Neural crest cell (in vitro differentiated cells): ENCODE results near the gene CCNF. TPM values are rescaled to one million over a fixed set of nuclear protein-coding genes. Genes with fewer than 3 reads are reported as not detected.
A peak's percentile ranks its signal among the peaks of the same experiment; 100 is the strongest.
"Not testable (repeated sequence)": the region's sequence is repeated elsewhere in the genome, so short reads cannot be mapped to it uniquely, and the experiment has no call there.

ENCODE experiments used
- DNase-seq: peaks from one replicate; pipeline ENCODE4 v3.0.0; 2021; ENCODE audit warnings: low read depth, mixed read lengths, low spot score
- H3K27ac Mint-ChIP-seq: one replicate; pipeline ENCODE4 v1.8.0; 2021; ENCODE audit warnings: mild to moderate bottlenecking, mixed read lengths; ENCODE audit not compliant: unreplicated experiment
- H3K27me3 Mint-ChIP-seq: 2 replicates; pipeline ENCODE4 v1.8.0; 2021; ENCODE audit warnings: low read depth, mild to moderate bottlenecking, mixed read lengths
- H3K36me3 Mint-ChIP-seq: 2 replicates; pipeline ENCODE4 v1.8.0; 2021; ENCODE audit warnings: low read depth, mild to moderate bottlenecking, mixed read lengths
- H3K4me1 Mint-ChIP-seq: 2 replicates; pipeline ENCODE4 v1.8.0; 2021; ENCODE audit warnings: mixed read lengths
- H3K4me3 Mint-ChIP-seq: one replicate; pipeline ENCODE4 v1.8.0; 2021; ENCODE audit warnings: mild to moderate bottlenecking, mixed read lengths
- H3K9me3 Mint-ChIP-seq: 2 replicates; pipeline ENCODE4 v1.8.0; 2021; ENCODE audit warnings: mixed read lengths
- total RNA-seq: library from RNA; stranded (reverse); gene quantifications from 2 replicates; pipeline ENCODE4 v1.2.1, GENCODE V29; 2021
- TF ChIP-seq, protein P1 (sequence below): fragments of 200-600 bp; sonication (generic); conservative IDR thresholded peaks from 2 replicates; pipeline ENCODE4 v1.5.0; 2021; ENCODE audit warnings: antibody characterized with exemption, mild to moderate bottlenecking

Gene CCNF
- total RNA-seq, 1 donor from 2014 or later: 67.5 TPM

DNA sequence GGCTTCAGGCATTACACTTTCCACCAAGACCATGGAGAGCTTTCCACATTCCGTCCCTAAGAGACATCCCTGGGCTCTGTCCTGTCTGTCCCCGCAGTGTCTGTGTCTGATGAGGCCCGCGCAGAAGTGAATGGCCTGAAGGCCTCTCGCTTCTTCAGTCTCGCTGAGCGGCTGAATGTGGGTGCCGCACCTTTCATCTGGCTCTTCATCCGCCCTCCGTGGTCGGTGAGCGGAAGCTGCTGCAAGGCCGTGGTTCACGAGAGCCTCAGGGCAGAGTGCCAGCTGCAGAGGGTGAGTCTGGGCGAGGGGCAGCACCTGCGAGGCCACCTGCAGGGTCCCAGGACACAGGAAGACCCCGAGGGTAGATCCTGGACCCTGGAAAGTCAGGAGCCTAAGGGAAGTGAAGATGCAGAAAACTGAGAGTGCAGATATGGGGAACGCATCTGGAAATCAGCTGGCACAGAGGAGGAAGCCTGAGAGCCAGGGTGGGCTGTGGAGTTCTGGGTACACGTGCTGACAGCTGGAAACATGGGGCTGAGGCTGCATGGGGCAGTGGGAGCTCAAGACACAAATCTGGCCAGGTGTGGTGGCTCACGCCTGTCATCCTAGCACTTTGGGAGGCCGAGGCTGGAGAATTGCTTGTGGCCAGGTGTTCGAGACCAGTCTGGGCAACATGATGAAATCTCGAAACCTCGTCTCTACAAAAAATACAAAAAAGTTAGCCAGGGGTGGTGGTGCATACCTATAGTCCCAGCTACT, 8.0 kb downstream of the CCNF start:
- H3K27ac Mint-ChIP-seq: peak overlapping the region; percentile 62
- no peak for DNase-seq
- H3K36me3 Mint-ChIP-seq: peaks cover 15% of the 10 kb centered on the region
- H3K27me3 Mint-ChIP-seq: no peaks in the 10 kb centered on the region
- TF ChIP-seq, protein P1, sequence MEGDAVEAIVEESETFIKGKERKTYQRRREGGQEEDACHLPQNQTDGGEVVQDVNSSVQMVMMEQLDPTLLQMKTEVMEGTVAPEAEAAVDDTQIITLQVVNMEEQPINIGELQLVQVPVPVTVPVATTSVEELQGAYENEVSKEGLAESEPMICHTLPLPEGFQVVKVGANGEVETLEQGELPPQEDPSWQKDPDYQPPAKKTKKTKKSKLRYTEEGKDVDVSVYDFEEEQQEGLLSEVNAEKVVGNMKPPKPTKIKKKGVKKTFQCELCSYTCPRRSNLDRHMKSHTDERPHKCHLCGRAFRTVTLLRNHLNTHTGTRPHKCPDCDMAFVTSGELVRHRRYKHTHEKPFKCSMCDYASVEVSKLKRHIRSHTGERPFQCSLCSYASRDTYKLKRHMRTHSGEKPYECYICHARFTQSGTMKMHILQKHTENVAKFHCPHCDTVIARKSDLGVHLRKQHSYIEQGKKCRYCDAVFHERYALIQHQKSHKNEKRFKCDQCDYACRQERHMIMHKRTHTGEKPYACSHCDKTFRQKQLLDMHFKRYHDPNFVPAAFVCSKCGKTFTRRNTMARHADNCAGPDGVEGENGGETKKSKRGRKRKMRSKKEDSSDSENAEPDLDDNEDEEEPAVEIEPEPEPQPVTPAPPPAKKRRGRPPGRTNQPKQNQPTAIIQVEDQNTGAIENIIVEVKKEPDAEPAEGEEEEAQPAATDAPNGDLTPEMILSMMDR: no peak
- no peak overlapping the region for H3K4me3 Mint-ChIP-seq
- H3K4me1 Mint-ChIP-seq: no peaks in the 10 kb centered on the region
- no peaks in the 10 kb centered on the region for H3K9me3 Mint-ChIP-seq

- Mint-ChIP-seq H3K27me3 (no peaks in the 10 kb centered on the region), H3K27ac (no peak overlapping the region), H3K9me3 (no peaks in the 10 kb centered on the region), H3K4me1 (no peaks in the 10 kb centered on the region), H3K36me3 (peaks cover 13% of the 10 kb centered on the region), H3K4me3 (no peak overlapping the region)
- TF ChIP-seq, protein P1: no peak
- no peak for DNase-seq
Observed at GRCh38 chr16:2438121-2438520, 8.9 kb downstream of the CCNF start.

- no peaks in the 10 kb centered on the region for H3K9me3 Mint-ChIP-seq
- TF ChIP-seq, protein P1: no peak
- H3K36me3 Mint-ChIP-seq: peaks cover 12% of the 10 kb centered on the region
- DNase-seq: no peak
- no peaks in the 10 kb centered on the region for H3K27me3 Mint-ChIP-seq
- no peaks in the 10 kb centered on the region for H3K4me1 Mint-ChIP-seq
- H3K4me3 Mint-ChIP-seq: no peak overlapping the region
- no peak overlapping the region for H3K27ac Mint-ChIP-seq
Observed at GRCh38 chr16:2439598-2439997, 10.4 kb downstream of the CCNF start.

DNA sequence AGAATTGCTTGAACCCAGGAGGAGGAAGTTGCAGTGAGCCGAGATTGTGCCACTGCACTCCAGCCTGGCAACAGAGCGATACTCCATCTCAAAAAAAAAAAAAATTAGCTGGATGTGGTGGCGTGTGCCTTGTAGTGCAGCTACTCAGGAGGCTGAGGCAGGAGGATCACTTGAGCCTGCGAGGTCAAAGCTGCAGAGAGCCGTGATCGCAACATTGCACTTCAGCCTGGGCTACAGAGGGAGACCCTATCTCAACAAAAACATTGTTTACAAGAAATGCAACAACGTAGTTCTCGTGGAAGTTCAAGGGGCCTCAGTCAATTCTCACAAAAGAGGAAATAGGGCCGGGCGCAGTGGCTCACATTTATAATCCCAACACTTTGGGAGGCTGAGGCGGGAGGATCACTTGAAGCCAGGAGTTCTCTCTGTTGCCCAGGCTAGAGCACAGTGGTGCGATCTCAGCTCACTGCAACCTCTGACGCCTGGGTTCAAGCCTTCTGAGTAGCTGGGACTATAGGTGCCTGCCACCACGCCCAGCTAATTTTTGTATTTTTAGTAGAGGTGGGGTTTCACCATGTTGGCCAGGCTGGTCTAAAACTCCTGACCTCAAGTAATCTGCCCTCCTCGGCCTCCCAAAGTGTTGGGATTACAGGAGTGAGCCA, 12.0 kb downstream of the CCNF start:
- not testable (repeated sequence) for DNase-seq, H3K27me3 Mint-ChIP-seq, H3K4me3 Mint-ChIP-seq, H3K9me3 Mint-ChIP-seq, H3K4me1 Mint-ChIP-seq, H3K27ac Mint-ChIP-seq
- peaks cover 13% of the 10 kb centered on the region for H3K36me3 Mint-ChIP-seq

GRCh38 chr16:2443555-2443954, 14.3 kb downstream of the CCNF start:
- no peak overlapping the region for H3K4me3 Mint-ChIP-seq
- no peak for DNase-seq
- H3K27ac Mint-ChIP-seq: no peak overlapping the region
- no peaks in the 10 kb centered on the region for H3K4me1 Mint-ChIP-seq
- peaks cover 12% of the 10 kb centered on the region for H3K36me3 Mint-ChIP-seq
- TF ChIP-seq, protein P1: no peak
- H3K27me3 Mint-ChIP-seq: no peaks in the 10 kb centered on the region
- H3K9me3 Mint-ChIP-seq: no peaks in the 10 kb centered on the region
